IPS-18c (cell line): ENCODE results near the gene CALHM4.

ENCODE experiments used
- H3K4me3 ChIP-seq: 2 replicates; pipeline ENCODE4 v1.7.0; 2013; ENCODE audit warnings: low read depth, mild to moderate bottlenecking, low read length, moderate library complexity; ENCODE audit not compliant: insufficient read depth
- H3K9me3 ChIP-seq: one replicate; pipeline ENCODE4 v1.6.1; 2013; ENCODE audit warnings: mild to moderate bottlenecking, low read length, moderate library complexity; ENCODE audit not compliant: control insufficient read depth, insufficient read depth

CALHM4 gene, protein sequence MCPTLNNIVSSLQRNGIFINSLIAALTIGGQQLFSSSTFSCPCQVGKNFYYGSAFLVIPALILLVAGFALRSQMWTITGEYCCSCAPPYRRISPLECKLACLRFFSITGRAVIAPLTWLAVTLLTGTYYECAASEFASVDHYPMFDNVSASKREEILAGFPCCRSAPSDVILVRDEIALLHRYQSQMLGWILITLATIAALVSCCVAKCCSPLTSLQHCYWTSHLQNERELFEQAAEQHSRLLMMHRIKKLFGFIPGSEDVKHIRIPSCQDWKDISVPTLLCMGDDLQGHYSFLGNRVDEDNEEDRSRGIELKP

DNA sequence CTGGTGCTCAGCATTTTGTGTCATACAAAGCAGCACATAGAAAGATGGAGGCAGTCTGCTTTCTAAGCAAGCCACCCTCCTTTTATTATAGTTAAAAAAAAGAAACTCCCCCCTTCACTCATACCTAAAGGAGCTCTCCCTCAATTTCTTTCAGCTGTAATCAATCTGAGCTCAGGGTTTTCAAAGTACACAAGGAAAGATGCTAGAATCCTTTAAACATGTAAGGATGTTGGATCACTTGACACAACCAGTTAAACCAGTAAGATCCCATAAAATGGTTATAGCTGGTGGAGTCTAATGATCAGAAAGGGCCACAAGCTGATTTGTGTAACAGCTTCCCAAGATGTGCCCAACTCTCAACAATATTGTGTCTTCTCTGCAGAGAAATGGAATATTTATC, at the start of gene CALHM4:
TSS of gene CALHM4 (plus strand) at position 301 of the 400 bp plus-strand sequence. CDS start at position 344, 43 bp downstream.
- Histone ChIP-seq H3K9me3 (no peaks in the 10 kb centered on the region), H3K4me3 (no peak within 1 kb of the TSS)

DNA sequence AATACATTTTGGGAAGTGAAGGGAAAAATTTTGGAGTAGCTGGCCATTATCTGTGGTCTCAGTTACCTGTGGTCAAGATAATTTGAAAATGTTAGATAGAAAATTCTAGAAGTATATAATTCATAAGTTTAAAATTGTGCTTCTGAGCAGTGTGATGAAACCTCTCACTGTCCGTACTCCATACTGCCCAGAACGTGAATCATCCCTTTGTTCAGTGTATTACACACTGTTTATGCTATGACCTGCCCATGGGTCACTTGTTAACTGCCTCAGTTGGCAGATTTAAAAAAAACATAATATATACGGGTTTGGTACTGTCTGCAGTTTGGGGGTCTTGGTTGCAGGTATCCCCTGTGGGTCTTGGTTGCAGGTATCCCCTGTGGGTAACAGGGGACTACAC, 46.2 kb upstream of the CALHM4 start:
- Histone ChIP-seq H3K4me3 (no peak overlapping the region), H3K9me3 (no peaks in the 10 kb centered on the region)

DNA sequence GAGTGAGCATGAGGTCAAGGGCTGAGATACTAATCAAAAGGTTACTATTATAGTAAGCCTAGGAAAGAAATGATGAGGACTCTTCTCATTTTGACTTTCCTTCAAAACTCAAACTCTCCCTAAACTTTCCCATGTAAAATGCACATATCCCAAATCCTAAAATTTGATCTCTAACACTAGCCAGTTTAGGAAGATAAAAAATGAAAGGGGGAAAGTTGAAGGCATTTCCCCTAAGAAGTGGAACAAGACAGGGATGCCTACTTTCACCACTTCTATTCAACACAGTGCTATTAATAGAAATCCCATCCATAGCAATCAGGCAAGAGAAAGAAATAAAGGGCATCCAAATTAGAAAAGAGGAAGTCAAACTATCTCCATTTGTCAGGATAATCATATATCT, 45.0 kb upstream of the CALHM4 start:
- Histone ChIP-seq H3K4me3 (no peak overlapping the region), H3K9me3 (no peaks in the 10 kb centered on the region)

DNA sequence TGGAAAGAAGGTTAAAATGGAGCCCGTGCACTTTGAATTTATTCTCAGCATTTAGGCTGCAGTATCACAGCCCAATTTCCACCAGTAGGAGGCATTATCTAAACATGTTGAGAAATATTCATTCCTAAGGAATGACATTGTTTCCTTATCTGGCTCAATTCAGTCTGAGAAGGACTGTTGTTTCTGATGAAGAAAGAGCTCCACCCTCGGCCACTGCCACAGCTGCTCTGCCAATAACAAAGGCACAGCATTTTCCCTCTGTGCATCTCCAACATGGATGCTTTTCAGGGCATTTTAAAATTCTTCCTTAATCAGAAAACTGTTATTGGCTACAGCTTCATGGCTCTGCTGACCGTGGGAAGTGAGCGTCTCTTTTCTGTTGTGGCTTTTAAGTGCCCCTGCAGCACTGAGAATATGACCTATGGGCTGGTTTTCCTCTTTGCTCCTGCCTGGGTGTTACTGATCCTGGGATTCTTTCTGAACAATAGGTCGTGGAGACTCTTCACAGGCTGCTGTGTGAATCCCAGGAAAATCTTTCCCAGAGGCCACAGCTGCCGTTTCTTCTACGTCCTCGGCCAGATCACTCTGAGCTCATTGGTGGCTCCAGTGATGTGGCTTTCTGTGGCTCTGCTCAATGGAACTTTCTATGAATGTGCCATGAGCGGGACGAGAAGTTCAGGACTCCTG, 42.0 kb upstream of the CALHM4 start, which contains the start of gene CALHM5:
TSS of gene CALHM5 (plus strand) at position 216 of the 687 bp plus-strand sequence. CDS start at position 274, 58 bp downstream.
- H3K4me3 ChIP-seq = no peak within 1 kb of the TSS
- no peaks in the 10 kb centered on the region for H3K9me3 ChIP-seq

GRCh38 chr6:116512111-116512559, 41.4 kb upstream of the CALHM4 start:
- Histone ChIP-seq H3K9me3 (no peaks in the 10 kb centered on the region), H3K4me3 (no peak overlapping the region)

- H3K4me3 ChIP-seq = no peak overlapping the region
- no peaks in the 10 kb centered on the region for H3K9me3 ChIP-seq
Measured at GRCh38 chr6:116512734-116513133, 40.8 kb upstream of the CALHM4 start.

- H3K4me3 ChIP-seq = no peak overlapping the region
- H3K9me3 ChIP-seq = no peaks in the 10 kb centered on the region
Measured at GRCh38 chr6:116513224-116513875, 40.2 kb upstream of the CALHM4 start.

DNA sequence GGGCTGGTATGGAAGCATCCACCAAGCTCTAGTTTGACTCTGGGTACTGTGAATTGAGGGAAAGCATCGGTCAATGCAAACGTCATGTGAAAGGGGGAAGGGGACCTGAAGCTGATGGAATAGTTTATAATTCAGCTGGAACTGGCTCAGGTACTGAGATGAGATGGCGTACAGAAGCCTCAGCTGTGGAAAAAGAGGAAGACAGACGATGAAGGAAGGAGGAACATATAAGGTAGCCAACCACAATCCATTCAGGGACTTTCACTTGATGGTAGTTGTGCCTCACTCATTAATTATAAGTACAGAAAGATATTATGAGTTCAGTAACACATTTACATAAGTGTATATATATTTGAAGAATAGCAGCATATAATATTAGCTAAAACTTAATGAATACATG, 39.4 kb upstream of the CALHM4 start:
- H3K9me3 ChIP-seq = no peaks in the 10 kb centered on the region
- no peak overlapping the region for H3K4me3 ChIP-seq

GRCh38 chr6:116515141-116515540, 38.4 kb upstream of the CALHM4 start:
- no peaks in the 10 kb centered on the region for H3K9me3 ChIP-seq

DNA sequence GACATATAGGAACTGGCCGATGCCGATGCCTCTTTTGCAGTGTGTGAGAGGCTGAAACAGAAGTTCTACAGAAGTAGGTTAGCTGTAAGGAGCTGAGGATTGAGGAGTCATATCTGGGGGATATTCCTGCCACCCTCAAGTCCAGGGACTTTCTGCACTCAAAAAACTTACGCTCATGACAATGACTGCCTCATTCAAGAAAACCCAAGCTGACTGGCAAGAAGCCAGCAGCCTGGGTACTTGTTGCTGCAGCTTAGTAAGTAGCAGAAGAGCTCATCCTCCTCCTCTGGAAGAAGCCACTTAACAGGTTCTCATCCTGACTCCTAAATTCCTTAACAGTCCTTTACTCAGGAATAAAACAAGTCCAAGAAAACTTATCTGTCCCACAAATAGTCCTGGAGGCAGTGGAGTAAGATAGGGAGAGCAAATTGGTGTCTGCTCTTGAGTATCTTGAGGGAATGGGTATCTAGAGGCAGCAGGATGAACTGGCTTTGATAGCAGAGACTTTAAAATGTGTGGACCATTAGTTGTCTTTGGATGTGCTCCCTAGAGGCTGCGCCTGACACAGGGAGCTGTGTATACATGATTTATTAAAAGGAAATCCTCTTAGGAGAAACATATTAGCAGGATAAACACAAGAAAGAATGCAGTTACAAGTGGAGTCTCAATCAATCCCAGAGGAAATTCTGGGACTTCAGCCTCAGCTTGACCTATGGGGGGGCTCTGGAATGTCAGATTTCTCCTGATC, 34.8 kb upstream of the CALHM4 start:
- no peak overlapping the region for H3K4me3 ChIP-seq
- no peaks in the 10 kb centered on the region for H3K9me3 ChIP-seq

More at GRCh38 chr6:116515141-116515540, 38.4 kb upstream of the CALHM4 start:
- H3K4me3 ChIP-seq = no peak overlapping the region

DNA sequence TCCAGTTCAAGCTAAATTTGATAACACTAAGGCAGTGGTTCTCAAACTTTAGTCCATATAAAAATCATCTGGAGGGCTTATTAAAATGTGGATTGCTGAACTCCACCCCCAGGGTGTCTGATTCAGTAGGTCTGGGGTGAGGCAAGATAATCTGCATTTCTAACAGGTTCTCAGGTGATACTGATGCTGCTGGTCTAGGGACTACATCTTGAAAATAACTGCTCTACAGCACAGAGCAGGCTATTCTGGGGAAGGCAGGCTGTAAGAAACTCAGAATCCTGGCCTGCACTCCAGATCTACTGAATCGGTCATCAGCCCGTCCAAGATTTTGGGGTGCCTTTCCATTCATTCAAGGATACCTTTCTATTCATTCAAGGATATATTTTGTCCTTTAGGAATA, 30.7 kb upstream of the CALHM4 start:
- H3K9me3 ChIP-seq = no peaks in the 10 kb centered on the region
- H3K4me3 ChIP-seq = no peak overlapping the region

DNA sequence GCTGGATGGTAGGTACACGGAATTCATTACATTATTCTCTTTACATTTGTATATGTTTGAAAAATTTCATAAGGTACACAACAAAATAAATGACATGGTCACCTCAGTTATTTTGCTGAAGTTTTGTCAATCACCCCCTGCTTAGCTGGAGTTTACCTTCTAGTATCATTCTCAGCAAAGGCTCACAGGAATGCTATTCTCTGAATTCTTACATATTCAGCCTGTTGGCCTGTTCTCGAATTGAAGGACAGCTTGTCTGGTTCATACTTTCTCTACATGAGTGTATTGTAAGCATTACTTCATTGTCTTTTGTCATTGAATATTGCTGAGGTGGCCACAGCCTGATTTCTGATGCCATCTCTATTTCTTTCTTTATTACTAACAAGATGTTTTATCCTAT, 29.3 kb upstream of the CALHM4 start:
- H3K9me3 ChIP-seq = no peaks in the 10 kb centered on the region
- H3K4me3 ChIP-seq = no peak overlapping the region

GRCh38 chr6:116528133-116528532, 25.4 kb upstream of the CALHM4 start:
- no peak overlapping the region for H3K4me3 ChIP-seq

DNA sequence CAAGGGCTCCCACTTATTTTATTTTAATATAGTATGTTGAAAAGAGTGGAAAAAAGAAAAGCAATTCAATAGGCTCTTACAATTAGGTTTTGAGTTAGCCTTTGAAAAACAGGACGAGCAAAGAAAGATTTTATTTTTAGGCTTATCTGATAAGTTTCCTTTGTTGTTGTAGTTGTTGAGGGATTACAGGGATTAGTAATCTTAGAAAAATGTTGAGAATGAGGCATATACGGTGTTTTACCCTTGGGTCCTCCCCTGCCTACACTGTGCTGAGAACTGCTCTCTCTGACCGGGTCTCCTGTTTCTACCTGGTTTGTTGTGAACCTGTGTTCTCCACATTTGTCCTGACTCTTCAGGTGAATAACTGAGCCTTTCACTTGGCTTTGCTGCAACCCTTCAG, 24.8 kb upstream of the CALHM4 start:
- Histone ChIP-seq H3K4me3 (no peak overlapping the region), H3K9me3 (no peaks in the 10 kb centered on the region)

More at GRCh38 chr6:116528133-116528532, 25.4 kb upstream of the CALHM4 start:
- no peaks in the 10 kb centered on the region for H3K9me3 ChIP-seq

- H3K4me3 ChIP-seq = no peak overlapping the region
- no peaks in the 10 kb centered on the region for H3K9me3 ChIP-seq
Measured at GRCh38 chr6:116529466-116530290, 23.9 kb upstream of the CALHM4 start.

GRCh38 chr6:116530436-116530835, 23.1 kb upstream of the CALHM4 start:
- Histone ChIP-seq H3K4me3 (no peak overlapping the region), H3K9me3 (no peaks in the 10 kb centered on the region)
